Heart left ventricle (tissue), 13 donors: ENCODE results near the gene SPECC1.

Experiments
- CTCF ChIP-seq, 12 donors: fragments of 200-600 bp; sonication (generic) in 4 of 12; IDR thresholded peaks; one replicate each; pipeline versions ENCODE4 v1.5.0 to v1.8.0; 2018 to 2022; ENCODE audit warnings: antibody characterized with exemption in 12 of 12, mild to moderate bottlenecking in 5 of 12
- POLR2A ChIP-seq, 2 donors: fragments of 450-650 bp; IDR thresholded peaks; one replicate each; pipeline ENCODE4 v1.6.1; 2017; ENCODE audit warnings: antibody characterized with exemption in 2 of 2, mild to moderate bottlenecking in 2 of 2, moderate library complexity in 2 of 2
- donor health status: ischemic (EF 13 %, LVEDD 7.1; RV severe dilation, severe dysfunction).
- donor health status: DM: no; HTN: yes; CAD: no.
- donor health status: DM: no; HTN: no; CAD: no.
- donor health status: ischemic (EF 25% LVEDD 6.9; RV normal size, moderate dysfunction).
- donor health status: ischemic (EF 25% LVEDD 5.7; RV mildly dilated, moderate dysfunction).
- donor health status: ischemic (EF 35%, LVEDD 5.7; RV mildly dilated, moderate dysfunction).
- donor health status: nonischemic (EF 11% LVEDD 7.7; RV severe dilation, severe dysfunction).
- donor health status: DM: yes; HTN: yes; CAD: no.
- donor health status: PGD.
- donor health status: ischemic (EF 29% LVEDD 5.4; RV normal size, mild dysfunction).
- donor health status: nonischemic (EF 23%, LVEDD 6.1; RV moderate dilation, normal function).

DNA sequence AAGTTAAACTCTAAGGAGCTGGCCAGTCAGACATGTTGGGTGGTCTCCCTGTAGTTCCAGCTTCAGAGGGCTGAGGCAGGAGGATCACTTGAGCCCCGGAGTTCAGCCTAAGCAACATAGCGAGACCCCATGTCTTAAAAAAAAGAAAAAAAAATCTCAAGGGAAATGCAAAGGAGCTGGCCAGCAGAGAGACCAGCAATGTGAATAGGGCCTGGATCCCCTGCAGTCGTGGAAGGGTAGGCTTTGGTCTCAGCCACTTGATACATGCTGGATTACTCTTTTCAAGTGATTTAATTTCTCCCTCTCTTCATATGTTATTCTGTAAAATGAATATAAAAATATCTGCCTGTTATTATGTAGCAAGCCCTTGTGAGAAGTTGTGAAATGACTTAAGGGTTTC is 207.7 kb downstream of the SPECC1 start:
- TF ChIP-seq POLR2A (IDR thresholded peaks at IDR 0.05) = no peak
- TF ChIP-seq CTCF (IDR thresholded peaks at IDR 0.05) = no peak
